Raji (cell line): Measurements from ENCODE around the gene PHEX.

ENCODE experiments used
- POLR2A ChIP-seq: IDR thresholded peaks from 2 replicates; pipeline ENCODE4 v1.6.1; 2011; ENCODE audit warnings: low read depth, low read length, control low read depth; ENCODE audit not compliant: insufficient read depth

PHEX gene

DNA sequence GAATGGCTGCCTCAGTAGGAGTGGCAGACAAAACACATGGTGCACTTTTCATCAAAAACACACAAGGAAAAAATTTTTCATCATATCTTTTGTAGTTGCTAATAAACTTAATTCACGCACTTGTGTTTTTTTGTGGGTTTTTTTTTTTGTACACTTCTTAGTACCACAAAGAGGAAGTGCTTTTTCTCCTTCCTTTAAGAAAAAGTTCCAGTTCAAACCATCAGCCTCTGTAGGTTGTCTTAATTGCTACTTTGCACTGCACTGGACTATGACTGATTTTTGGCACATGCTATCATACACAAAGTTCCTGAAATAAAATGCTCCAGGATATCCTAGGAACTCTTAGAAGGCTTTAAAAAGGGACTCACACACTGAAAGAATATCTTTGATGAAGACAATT, at the start of gene PHEX:
TSS of gene PHEX (plus strand) at position 242 of the 400 bp plus-strand sequence. CDS start 681 bp downstream, outside the sequence.
- no peak for TF ChIP-seq POLR2A

DNA sequence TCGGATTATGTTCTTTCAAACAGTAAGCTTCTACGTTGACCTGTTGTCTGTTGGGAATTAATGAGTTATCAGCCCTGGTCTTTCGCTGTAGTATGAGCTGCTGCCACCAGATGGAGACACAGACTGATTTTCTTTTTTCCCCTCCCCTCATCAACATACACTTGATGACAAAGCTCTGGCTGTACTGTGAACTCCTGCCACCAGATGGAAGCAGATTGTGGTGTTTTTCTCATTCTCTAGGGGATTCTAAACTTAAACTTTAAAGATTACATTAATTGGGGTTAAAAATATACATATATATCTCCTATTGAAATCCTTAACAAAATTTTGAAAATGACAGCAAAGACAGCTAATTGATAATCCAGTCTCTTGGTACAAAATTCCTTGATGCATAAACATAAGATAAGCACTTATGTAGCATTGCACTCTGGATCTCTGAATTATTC, 46.8 kb upstream of the PHEX start:
- no peak for TF ChIP-seq POLR2A

GRCh38 chrX:21986596-21986995, 45.5 kb upstream of the PHEX start:
- no peak for TF ChIP-seq POLR2A

DNA sequence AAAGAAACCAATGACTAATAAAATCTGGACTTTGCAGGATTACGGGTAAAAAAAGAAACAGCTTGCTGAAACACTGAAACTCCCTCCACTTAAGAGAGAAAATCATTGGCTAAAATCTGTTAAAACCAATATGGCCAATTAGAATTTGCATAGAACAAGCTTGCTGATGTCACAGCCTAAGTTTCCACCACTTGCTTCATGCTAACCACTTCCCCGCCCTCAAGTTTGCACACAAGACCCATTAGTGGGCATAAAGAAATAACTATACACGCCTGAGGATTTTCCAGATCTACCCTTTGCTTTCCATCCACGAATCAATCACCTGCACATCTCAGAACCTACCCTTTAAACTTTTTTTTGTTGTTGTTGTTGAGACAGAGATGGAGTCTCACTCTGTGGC, 42.7 kb upstream of the PHEX start:
- no peak for TF ChIP-seq POLR2A

DNA sequence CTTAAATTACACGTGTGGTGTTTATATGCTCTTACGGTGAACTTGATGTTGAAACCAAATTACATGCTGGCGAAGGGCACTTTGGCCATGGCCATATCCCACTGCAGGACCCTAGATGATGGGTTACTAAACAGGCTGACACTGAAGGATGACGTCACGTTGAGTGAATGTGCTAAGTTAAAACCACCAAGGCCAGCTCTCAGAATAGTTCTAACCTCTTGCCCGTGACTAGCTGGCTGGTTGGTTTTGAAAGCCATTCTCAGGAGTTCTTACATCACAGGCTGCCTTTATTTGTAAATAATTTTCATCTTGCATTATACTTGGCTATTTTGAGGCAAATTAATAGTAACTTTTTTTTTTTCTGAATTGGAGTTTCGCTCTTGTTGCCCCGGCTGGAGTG, 41.3 kb upstream of the PHEX start:
- no peak for TF ChIP-seq POLR2A

GRCh38 chrX:21991504-21991903, 40.6 kb upstream of the PHEX start:
- TF ChIP-seq POLR2A, result no peak

DNA sequence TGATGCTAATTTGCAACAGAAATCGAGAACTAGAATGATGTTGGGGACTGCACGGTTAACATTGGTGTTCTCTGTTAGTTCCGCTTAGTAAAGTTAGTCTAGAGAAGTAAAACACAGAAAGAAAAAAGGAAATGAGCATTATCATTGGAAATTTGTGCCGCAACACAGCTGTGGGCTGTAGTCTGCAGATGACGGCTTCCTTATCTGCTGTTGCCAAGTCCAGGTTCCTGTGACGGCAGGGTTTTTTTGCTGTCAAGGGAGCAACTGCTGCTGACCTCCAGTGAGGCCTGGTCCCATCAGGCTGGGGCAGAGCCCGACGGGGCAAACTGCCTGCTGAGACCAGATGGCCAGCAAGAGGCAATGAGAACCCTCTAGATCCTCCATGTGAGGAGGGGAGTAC, 38.9 kb upstream of the PHEX start:
- TF ChIP-seq POLR2A, result no peak

- TF ChIP-seq POLR2A, result no peak
Measured at GRCh38 chrX:21996872-21997455, 35.2 kb upstream of the PHEX start.

DNA sequence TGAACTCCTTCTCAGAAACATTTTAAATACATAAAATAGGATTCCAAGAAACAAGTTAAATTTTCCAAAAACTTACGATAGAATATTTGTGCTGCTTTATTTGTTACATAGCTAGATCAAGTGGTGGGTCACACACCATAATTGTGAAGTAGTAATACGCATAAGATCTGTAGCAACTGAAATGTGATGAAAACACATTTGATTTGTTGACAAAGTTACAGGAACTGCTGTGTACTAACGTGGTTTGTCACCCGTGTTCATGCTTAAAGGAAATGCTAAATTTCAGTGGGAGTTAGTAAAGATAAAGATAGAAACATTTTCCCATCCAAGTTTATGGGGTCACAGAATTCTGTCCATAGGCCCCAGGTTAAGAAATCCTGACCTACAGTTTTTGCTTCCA, 34.1 kb upstream of the PHEX start:
- TF ChIP-seq POLR2A, result no peak

DNA sequence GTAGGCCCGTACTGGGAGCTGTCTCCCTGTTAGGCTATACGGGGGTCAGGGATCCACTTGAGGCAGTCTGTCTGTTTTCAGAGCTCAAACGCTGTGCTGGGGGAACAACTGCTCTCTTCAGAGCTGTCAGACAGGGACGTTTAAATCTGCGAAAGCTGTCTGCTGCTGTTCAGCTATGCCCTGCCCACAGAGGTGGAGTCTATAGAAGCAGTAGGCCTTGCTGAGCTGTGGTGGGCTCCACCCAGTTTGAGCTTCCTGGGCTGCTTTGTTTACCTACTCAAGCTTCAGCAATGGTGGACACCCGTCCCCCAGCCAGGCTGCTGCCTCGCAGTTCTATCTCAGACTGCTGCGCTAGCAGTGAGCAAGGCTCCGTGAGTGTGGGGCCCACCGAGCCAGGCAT, 27.3 kb upstream of the PHEX start:
- no peak for TF ChIP-seq POLR2A

DNA sequence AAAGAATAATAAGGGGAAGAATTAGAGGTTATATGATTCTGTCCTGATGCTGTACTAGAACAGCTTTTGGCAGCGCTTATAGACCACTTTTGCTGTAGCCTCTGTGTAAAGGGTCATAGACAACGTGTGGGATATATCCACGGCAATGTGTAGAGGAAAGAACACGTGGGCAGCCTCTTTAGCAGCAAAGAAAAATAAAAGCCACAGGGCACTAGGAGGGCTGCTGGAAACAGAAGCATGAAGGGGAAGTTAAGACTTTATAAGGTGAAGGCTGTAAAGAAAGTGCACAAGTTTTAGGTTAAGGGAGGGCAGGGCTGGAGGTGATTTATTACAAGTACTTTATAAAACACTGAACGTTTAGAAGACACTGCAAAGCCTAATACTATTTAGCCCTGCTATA, 20.1 kb upstream of the PHEX start:
- no peak for TF ChIP-seq POLR2A

GRCh38 chrX:22012931-22013330, 19.2 kb upstream of the PHEX start:
- no peak for TF ChIP-seq POLR2A

GRCh38 chrX:22015139-22015750, 16.9 kb upstream of the PHEX start:
- TF ChIP-seq POLR2A, result no peak

GRCh38 chrX:22021751-22022324, 10.3 kb upstream of the PHEX start:
- no peak for TF ChIP-seq POLR2A

DNA sequence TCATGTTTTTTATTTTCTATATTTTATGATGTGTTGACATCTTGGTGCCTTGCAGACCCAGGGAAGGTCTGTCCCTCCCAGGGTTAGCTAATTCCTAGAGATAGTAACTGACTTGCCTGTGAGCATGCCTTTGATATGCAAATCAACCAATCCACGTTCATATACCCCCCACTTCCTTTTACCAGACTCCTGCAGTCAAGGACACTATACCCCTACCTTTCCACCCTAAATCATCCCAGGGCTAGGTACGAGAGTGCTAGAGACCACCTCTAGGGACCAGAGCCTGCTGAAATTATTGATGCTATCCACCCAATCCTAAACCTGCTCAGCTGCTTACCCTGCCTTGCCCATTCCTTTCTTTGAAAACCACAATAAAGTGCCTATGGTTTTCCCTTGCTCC, 7.5 kb upstream of the PHEX start:
- no peak for TF ChIP-seq POLR2A

DNA sequence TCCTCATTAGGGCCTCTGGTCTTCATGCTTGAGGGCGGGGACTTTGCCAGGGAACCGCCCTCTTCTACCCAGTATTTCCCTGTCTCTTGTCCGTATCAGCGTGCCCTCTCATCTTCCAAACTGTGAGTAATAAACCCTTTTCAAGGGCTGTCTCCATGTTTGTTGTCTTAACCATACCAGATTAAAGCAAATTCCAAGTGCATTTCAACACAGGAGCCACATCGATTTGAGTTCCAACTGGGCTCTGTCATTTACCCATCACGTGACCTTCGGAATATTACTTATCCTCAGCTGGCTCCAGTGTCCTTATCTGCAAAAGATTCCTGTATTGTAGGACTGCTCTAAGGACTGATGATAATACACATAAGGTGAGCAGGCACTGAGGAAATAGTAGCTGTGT, 6.4 kb upstream of the PHEX start:
- no peak for TF ChIP-seq POLR2A

GRCh38 chrX:22026731-22027130, 5.4 kb upstream of the PHEX start:
- TF ChIP-seq POLR2A, result no peak
